Measurements from ENCODE around the gene SYT15.
"Not testable (repeated sequence)": the region's sequence is repeated elsewhere in the genome, so short reads cannot be mapped to it uniquely, and the experiment has no call there.

Gene SYT15

GRCh38 chr10:46578474-46579178 is at the start of gene SYT15:
SYT15 (plus strand) TSS chr10:46579128; CDS start chr10:46579169, 41 bp downstream.
- DNase-seq (ENCODE audit: low spot score) = not testable (repeated sequence)

GRCh38 chr10:46529742-46530141 is 49.2 kb upstream of the SYT15 start:
- not testable (repeated sequence) for DNase-seq (ENCODE audit: low spot score)

- no peak for DNase-seq (ENCODE audit: low spot score)
Measured at GRCh38 chr10:46530249-46531186, 48.4 kb upstream of the SYT15 start.

- DNase-seq (ENCODE audit: low spot score) = not testable (repeated sequence)
Measured at GRCh38 chr10:46532256-46532655, 46.7 kb upstream of the SYT15 start.

GRCh38 chr10:46534828-46535524 is 44.0 kb upstream of the SYT15 start:
- no peak for DNase-seq (ENCODE audit: low spot score)

GRCh38 chr10:46536171-46536570 is 42.8 kb upstream of the SYT15 start:
- DNase-seq (ENCODE audit: low spot score) = no peak

GRCh38 chr10:46536781-46537180 is 42.1 kb upstream of the SYT15 start:
- DNase-seq (ENCODE audit: low spot score) = no peak

- DNase-seq (ENCODE audit: low spot score) = no peak
Measured at GRCh38 chr10:46537309-46537708, 41.6 kb upstream of the SYT15 start.

- no peak for DNase-seq (ENCODE audit: low spot score)
Measured at GRCh38 chr10:46538155-46538554, 40.8 kb upstream of the SYT15 start.

GRCh38 chr10:46538717-46539426 is 40.1 kb upstream of the SYT15 start:
- no peak for DNase-seq (ENCODE audit: low spot score)

- DNase-seq (ENCODE audit: low spot score) = peak; percentile 61
Measured at GRCh38 chr10:46539596-46540411, 39.1 kb upstream of the SYT15 start.

- no peak for DNase-seq (ENCODE audit: low spot score)
Measured at GRCh38 chr10:46540412-46541016, 38.4 kb upstream of the SYT15 start.

- peak; percentile 71 for DNase-seq (ENCODE audit: low spot score)
Measured at GRCh38 chr10:46541017-46541661, 37.8 kb upstream of the SYT15 start.

GRCh38 chr10:46541735-46542566 is 37.0 kb upstream of the SYT15 start:
- DNase-seq (ENCODE audit: low spot score) = no peak

GRCh38 chr10:46542567-46543465 is 36.1 kb upstream of the SYT15 start:
- no peak for DNase-seq (ENCODE audit: low spot score)

- DNase-seq (ENCODE audit: low spot score) = no peak
Measured at GRCh38 chr10:46543466-46544377, 35.2 kb upstream of the SYT15 start.

Measured in HuH-7.5 (cell line).